ENCODE measurements around the gene TTC17.

DNA sequence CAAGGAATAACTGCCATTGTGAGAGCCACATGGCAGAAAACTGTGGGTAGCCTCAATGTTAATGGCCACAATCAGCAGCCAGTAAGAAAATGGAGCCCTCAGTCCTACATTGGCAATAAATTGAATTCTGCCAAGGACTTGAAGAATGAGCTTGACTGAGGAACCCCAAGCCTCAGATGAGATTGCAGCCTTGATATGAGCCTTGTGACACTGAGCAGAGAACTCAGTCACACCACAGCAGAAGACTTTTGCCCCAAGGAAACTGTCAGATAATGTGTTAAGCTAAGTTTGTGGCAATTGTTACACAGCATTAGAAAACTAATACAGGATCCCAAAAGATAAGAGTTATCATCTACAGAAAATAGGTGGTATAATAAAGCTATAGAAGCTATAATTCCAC, 2.4 kb upstream of the TTC17 start:
- no peak for TF ChIP-seq GABPA (IDR thresholded peaks at IDR 0.05; ENCODE audit: borderline replicate concordance, insufficient read depth, low read length)
- TF ChIP-seq, protein P1, sequence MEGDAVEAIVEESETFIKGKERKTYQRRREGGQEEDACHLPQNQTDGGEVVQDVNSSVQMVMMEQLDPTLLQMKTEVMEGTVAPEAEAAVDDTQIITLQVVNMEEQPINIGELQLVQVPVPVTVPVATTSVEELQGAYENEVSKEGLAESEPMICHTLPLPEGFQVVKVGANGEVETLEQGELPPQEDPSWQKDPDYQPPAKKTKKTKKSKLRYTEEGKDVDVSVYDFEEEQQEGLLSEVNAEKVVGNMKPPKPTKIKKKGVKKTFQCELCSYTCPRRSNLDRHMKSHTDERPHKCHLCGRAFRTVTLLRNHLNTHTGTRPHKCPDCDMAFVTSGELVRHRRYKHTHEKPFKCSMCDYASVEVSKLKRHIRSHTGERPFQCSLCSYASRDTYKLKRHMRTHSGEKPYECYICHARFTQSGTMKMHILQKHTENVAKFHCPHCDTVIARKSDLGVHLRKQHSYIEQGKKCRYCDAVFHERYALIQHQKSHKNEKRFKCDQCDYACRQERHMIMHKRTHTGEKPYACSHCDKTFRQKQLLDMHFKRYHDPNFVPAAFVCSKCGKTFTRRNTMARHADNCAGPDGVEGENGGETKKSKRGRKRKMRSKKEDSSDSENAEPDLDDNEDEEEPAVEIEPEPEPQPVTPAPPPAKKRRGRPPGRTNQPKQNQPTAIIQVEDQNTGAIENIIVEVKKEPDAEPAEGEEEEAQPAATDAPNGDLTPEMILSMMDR (IDR thresholded peaks at IDR 0.05; ENCODE audit: control extremely low read depth in 1 of 3, insufficient read depth in 1 of 3, low read depth in 1 of 3, low read length in 3 of 3), result no peak
- TF ChIP-seq CTBP2 (IDR thresholded peaks at IDR 0.05; ENCODE audit: borderline replicate concordance, insufficient read depth, insufficient read length, low read length), result no peak
- no peak for TF ChIP-seq SRF (IDR thresholded peaks at IDR 0.05; ENCODE audit: low read depth, low read length)
- TF ChIP-seq POLR2A (IDR thresholded peaks at IDR 0.05; ENCODE audit: control extremely low read depth in 1 of 2, low read depth in 2 of 2, low read length in 2 of 2), result no peak
- no peak for TF ChIP-seq SP2 (IDR thresholded peaks at IDR 0.05; ENCODE audit: low read length)
- TF ChIP-seq TAF7 (optimal IDR thresholded peaks at IDR 0.05; ENCODE audit: borderline replicate concordance, low read depth, low read length), result no peak
- TF ChIP-seq, protein P2, sequence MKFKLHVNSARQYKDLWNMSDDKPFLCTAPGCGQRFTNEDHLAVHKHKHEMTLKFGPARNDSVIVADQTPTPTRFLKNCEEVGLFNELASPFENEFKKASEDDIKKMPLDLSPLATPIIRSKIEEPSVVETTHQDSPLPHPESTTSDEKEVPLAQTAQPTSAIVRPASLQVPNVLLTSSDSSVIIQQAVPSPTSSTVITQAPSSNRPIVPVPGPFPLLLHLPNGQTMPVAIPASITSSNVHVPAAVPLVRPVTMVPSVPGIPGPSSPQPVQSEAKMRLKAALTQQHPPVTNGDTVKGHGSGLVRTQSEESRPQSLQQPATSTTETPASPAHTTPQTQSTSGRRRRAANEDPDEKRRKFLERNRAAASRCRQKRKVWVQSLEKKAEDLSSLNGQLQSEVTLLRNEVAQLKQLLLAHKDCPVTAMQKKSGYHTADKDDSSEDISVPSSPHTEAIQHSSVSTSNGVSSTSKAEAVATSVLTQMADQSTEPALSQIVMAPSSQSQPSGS (IDR thresholded peaks at IDR 0.05; ENCODE audit: low read length), result no peak
- TF ChIP-seq HDAC2 (IDR thresholded peaks at IDR 0.05; ENCODE audit: borderline replicate concordance in 1 of 2, low read depth in 2 of 2, low read length in 2 of 2), result no peak
- TF ChIP-seq TBP (IDR thresholded peaks at IDR 0.05; ENCODE audit: low read depth, low read length), result no peak
- no peak for TF ChIP-seq CREB1 (IDR thresholded peaks at IDR 0.05)
- TF ChIP-seq POLR2AphosphoS5 (IDR thresholded peaks at IDR 0.05; ENCODE audit: low read depth, low read length), result no peak
- TF ChIP-seq BACH1 (IDR thresholded peaks at IDR 0.05; ENCODE audit: low read length), result no peak
- TF ChIP-seq GTF2F1 (IDR thresholded peaks at IDR 0.05; ENCODE audit: borderline replicate concordance, low read depth, low read length), result no peak

All from H1 (cell line).